ENCODE data around the gene CACNA2D3.

Gene CACNA2D3

DNA sequence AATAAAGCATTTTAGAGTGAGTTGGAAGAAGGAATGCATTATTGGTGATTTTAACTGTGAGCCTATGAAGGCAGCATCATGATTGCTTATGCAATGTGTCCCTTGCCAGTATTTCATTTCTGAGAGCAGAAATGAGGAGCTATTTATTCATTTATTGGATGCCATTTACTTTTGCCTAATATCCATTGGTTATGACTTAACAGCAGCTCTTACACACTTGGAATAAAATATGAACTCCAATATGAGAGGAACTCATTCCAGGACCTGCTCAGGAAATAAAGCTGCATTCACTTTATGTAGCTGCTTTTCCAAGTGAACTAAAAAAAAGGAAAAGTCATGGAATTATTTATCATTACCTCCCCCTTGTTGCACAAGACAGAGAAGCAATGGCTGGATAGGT, 525.4 kb downstream of the CACNA2D3 start:
- no peak for DNase-seq

DNA sequence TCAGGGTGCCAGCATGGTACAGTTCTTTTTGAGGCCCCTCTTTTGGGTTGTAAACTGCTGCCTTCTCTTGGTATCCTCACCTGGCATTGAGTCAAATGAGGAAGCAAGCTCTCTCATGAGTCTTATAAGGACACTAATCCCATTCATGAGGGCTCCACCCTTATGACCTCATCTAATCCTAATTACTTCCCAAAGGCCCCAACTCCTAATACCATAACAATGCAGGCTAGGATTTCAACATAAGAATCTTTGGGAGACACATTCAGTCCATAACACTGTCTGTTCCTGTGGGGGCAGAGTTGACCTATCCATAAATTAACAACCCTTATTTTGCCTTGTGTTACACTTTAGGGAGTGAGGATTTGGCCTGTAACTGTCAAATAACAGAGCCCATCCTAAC, 527.2 kb downstream of the CACNA2D3 start:
- no peak for DNase-seq

DNA sequence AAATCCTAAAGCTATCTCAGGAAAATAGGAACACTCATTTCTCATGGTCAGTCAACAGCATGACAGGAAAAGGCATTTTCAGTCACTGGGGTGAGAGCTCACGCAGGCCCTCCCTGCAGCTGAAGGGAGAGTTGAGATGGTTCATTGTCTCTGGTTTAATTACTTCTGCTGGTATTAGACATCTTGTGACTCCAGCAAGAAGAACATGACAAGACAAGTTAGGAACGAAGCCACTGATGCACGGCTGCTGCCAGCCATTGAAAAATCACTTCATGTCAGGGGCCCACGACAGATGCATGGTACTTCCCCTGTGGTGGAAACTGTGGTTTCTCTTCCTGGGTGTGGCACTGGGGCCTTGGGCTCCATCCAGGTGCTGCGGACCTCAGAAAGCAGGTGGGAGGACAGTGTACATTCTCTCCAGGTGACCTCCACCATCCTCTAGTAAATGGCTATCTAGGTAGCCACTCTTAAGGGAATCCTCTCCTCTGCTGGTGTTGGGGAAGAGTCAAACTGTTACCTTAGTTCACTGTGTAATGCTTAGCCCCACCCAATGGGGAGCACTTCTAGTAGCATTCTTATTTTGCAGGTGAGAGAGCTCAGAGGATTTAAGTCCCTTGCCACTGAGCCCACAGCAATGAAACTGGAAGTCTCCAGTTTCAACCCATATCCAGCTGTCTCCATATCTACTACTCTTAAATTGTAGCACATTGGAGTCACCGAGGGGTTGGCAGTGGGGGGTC, 531.3 kb downstream of the CACNA2D3 start:
- DNase-seq, result no peak

DNA sequence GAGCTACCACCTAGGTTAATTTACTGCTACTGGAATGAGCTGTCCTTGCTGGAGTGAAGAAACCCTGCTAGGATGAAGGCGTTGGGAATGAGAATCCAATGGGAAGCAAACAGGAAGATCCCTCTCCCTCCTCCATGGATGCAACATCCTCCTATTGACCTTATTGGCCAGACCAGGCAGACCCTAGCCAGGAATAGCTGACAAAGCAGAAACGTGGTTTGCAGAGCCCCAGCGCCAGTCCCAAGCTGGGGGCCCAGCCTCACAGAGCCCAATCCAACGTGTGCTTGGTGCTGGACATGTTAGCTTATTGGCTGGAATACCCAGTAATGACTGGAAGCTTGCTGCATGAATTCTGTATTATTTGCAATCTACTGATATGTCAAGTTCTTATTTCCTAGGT, 532.4 kb downstream of the CACNA2D3 start:
- no peak for DNase-seq

DNA sequence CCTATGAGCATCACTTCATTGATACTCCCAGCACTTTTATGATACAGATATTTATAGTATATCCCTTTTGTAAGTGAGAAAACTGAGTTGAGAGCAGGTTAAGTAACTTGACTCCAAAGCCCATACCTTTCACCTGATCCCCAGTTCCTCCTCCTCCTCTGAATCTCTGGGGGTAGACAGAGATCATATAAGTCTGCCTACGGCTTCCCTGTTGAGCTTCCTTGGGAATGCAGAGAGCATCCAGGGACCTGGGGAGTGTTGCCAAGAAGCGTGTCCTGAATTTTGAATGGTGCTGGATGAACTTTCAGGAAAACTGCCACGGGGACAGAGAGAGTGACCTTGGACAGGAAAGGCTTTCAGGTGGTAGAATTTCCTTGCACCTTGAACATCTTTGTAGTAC, 537.0 kb downstream of the CACNA2D3 start:
- DNase-seq, result no peak

DNA sequence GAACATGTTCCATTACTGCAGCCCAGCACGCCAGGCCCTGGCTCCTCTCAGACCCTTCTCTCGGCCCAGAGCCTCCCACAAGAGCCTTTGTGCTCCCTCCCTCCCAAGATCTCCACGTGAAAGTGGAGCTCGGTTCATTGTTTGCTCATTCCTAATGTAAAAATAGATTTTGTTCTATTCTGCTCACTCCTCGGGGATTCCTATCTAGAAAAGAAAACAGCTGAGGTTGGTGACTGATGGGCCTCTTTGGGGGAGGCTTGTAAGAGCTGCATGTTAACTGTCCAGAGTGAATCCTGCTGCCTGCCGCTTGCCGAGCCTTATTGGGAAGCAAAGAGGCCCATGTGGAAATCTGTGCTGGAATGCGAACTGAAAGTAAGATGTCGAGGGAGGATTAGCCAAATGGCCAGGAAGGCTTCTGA, 538.4 kb downstream of the CACNA2D3 start:
- no peak for DNase-seq

DNA sequence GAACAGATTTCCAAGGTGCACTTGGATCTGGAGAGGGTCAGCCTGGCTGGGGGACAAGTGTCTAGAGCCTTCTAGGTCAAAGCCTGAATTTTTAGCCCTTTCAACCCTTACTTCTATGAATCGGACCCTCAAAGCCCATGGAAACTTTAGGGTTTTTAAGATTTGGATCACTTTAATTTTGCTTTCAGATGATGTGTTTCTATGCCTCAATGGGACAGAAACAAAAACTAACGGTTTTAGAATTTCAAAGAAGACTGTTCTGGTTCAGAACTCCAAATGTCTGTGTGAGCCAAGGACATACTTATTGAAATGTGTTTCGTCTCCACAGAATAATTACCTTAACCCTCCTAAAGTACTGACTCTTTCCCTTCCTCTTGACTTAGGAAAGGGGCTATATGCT, 538.8 kb downstream of the CACNA2D3 start:
- no peak for DNase-seq

DNA sequence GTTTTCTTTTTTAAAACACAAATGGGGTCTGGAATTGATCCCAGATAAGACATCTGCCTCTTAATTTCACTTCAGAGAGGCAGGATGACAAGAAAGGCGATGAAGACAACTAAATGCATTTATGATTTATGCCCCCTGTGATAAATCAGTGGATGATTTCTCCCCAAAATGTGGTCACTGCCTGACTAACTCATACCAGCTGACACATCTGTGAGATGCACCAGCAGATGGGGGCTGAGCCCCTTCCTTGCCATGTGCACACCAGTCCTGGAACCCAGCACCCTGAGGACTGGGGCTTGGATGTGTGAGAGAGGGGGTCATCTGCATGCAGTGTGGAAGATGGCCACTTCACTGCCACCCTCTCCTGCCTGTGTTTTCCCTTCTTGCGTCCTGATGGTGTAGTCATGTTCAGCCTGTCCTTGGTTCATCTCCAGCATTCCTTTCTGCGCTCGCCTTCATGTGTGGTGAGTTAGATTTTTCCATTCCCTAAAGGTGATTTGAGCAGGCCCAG, 541.2 kb downstream of the CACNA2D3 start:
- DNase-seq, result no peak

DNA sequence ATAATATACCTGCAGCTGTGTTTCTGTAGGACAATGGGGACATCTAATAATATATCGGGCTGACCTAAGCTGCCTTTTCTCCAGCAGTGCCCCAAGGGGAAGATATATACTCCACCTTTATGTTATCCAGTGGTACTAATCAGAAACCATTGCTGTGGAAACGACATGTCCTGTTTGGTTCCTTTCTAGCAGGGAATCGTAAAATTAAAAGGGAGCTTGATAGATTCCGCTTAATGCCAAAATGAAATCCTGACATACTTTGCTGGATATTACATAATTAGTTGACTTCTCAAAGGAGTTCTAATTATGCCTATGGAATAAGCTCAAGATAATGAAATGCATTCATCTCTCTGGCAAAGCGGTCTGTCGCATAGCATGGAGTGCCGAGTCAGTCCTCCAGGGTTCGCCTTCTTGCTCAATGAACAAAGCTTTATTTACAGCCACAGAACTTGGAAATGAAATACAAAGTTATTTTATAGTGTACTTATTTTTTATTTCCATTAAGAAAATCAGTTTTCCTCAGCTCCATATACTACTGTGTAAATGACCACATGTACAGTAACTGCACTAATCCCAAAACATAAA, 542.8 kb downstream of the CACNA2D3 start:
- no peak for DNase-seq

DNA sequence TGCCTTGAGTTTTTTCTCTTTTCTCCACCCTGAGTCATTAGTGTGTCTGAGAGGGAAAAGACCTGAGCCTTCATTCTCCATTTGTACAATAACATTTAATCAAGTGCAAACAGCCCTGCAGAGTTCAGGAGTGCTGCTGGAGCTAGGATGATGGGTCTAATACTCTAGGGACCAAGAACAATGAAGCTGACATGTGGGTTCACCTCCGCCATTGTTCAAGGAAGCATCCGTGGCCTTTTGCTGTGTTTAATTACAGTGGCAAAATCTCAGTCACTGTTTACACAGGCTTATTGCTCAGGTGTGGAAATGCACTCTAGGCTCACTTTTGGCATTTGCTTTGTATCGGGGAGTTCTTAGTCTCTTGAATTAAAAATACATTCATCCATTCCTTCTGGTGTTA, 545.9 kb downstream of the CACNA2D3 start:
- no peak for DNase-seq

DNA sequence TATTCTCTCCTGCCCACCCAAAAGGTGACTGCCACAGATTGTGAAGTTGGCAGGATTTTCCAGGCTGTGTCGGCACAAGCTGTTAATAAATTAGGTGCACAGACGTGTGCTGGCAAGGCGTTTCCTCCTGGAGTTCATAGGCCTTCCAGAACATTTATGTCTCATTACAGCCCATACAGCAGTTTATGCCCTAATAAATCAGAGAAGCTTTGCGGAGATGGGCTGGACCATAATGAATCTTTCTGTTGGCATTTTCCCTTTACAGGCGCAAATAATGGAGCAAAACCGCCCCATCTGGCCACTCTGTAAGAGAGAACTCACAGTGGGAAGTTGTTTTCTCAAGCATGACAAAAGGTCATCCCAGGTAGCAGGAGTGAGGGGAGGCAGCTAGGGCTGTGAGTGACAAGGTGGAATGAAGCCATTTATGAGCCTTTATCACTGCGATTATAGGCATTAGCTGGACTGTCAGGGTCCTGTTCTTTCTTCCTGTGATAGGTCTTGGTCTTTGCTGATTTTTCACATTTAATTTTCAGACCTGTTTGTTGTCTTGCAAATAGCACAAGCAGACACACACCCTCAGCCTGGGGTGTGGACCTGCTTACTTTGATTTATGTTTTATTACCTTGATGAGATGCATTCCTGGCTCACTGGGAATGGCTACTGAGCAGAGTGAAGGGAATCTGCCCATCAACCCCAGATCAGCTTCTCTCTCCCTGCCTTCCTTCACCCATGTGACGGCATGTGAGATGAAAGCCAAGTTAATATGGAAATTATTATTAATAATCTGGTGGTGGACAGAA, 548.0 kb downstream of the CACNA2D3 start:
- DNase-seq, result no peak

DNA sequence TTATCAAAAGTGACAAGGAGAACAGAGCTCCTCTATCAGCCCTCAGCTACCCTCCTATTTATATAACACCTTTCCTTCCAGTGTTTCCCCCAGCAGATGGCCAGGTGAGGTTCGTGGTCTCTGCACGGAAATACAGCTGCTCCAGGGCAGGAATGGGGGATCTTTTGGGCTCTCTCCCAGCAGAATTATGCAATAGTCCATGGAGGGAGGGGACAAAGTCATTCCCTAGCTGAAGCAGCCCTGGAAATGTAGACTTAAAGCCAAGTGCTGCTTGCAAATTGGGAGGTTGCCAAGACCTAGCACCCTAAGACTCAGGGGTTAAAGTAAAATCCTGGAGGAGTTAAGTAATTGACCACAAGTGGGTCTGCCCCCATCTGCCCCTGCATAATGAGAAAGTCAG, 549.2 kb downstream of the CACNA2D3 start:
- DNase-seq, result no peak

DNA sequence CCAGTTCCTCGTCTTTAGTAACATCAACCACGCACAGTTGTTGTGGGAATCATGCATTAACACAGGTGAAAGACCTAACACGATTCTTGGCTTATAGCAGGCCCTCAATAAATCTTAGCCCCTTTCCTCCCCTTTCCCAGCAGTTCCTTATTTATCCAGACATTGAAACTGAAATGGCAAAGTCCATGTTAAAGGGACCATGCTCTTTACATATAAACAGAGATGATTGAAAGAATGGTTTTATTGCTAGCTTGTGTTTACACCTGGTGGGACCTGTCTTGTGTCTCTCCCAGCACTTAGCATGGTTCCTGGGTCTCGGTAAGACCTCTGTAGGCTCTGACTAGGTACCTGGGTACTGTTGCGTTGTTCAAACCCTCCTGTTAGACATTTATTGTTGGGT, 553.7 kb downstream of the CACNA2D3 start:
- no peak for DNase-seq

DNA sequence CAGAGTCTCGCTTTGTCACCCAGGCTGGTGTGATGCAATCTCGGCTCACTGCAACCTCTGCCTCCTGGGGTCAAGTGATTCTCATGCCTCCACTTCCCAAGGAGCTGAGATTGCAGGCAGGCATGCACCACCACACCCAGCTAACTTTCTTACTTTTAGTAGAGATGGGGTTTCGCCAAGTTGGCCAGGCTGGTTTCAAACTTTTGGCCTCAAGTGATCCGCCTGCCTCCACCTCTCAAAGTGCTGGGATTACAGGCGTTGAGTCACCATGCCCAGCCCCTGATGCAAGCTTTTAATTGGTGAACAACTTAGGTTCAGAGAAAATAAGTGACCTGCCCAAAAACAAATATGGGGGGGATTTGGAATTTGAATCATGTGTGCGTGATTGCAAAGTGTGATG, 559.4 kb downstream of the CACNA2D3 start:
- no peak for DNase-seq

DNA sequence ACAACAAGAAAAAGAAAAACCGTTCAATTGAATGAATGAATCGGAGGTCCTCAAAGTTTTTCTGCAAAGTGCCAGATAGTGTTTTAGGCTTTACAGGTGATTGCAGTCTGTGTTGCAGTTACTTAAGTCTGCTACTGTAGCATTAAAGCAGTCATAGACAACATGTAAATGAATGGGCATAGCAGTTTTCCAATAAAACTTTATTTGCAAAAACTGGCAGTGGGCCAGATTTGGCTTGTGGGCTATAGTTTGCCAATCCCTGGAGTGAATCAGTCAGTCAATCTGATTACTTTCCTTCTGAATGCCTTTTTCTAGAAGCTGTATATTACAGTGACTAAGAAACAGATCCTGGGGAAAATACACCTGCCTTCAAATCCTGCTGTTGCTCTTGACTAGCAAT, 562.9 kb downstream of the CACNA2D3 start:
- DNase-seq, result no peak

DNA sequence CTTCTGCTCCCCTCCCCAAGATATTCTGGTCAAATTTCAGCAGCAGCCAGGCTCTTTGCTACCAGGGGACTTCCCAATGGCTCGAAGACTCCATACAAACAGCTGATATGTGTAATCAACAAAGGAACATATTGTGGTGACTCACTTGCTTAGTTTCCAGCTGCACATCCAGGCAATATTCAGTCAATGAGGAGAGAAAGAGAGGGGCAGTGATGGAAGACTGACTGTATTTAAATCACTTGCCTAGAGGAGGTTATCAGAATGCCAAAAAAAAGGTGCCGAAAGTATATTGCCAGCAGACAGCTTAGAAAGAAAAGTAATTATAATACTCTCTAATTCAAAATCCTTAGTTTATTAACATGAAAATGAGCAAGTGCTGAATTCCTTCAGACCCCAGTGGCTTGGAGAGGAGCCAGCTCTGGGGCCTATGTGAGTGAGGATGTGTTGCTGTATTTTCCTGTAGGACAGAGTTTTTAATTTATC, 569.0 kb downstream of the CACNA2D3 start:
- DNase-seq, result no peak

DNA sequence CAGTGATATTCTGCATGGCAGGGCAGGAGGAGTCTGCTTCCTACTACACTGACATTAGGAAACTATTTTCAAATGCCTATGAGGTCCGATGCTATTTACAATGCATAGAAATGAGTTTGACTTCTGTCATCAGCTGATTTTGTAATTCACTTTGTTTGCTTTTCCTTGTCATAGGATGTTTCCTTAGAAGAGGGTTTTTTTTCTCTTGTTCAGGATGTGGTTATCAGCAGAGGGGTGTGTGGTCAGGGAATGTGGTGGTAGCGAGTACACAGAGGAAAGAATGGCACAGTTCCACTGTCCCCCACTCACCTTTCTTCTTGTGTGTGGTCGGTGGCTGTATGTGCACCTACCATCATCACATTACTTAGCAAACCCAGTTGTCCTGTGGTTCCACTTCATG, 574.0 kb downstream of the CACNA2D3 start:
- no peak for DNase-seq

DNA sequence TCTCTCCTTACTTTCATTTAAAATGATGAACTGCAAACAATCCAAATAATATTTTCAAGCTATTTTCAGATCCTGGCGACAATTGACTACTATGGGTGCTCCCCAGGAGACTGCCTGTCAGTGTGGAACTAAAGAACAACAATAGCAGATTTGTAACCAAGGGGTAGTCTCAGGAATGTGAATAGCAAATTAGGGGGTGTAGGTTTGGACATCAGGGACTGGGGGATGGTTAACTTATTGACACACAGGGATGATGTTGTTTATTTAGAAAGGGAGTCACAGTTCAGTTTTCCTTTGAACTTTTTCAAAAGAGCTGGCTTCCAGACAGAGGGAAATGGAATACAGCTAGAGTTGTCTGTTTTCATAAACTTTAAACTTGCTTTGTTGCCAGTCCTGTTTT, 575.7 kb downstream of the CACNA2D3 start:
- DNase-seq, result no peak

DNA sequence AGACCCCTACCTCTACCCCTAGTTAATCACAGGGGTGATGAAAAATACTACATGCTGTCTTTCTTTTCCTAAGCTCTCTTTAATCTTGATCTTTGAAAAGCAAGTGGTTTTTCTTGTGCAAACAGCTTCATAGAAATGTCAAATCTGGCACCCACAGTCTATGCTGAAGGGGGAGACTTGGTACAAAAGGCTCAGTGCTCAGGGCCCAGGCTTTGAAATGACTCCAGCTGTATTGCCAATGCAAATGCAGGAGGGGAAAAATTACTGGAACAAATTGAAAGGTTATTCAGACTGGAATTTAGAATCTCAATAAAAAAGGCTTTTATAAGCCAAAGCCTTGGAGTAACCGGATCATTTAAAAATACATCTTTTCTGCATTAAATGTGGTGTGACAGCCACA, 581.6 kb downstream of the CACNA2D3 start:
- no peak for DNase-seq

DNA sequence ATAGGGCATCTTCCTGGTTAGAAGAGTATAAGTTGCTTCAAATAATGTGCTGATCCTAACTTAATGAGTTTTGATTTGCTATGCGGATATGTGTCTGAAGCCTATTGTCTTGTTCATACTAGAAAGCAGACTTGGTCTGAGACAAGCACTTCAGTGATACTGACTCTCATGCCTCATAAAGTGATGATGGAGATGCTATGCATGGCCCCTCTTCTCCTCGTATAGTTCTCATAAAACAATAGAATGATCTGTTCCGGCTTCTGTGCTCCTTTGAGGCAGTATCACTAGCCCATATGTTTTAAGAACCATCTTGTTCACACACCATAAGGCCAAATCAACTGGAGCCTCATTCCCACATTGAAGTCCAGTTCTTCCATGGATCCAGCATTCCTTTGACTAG, 583.4 kb downstream of the CACNA2D3 start:
- DNase-seq, result no peak

DNA sequence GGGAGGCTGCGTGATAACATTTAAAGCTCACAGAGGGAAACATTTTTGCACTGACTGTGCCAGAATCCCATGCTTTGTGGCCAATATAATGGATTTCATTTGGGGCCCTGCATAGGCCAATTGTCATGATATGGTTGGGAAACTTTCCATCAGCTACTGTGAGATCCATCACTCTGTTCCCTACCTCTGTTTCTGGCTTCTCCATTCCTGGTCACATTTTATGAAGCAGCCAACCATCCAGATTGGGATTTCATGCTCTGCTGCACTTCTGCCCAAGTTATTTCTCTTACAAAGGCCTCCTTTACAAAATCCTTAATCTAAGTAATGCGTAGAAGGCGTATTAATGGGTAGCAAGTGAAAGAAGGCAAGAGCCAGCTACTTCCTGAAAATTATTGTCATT, 584.4 kb downstream of the CACNA2D3 start:
- no peak for DNase-seq

DNA sequence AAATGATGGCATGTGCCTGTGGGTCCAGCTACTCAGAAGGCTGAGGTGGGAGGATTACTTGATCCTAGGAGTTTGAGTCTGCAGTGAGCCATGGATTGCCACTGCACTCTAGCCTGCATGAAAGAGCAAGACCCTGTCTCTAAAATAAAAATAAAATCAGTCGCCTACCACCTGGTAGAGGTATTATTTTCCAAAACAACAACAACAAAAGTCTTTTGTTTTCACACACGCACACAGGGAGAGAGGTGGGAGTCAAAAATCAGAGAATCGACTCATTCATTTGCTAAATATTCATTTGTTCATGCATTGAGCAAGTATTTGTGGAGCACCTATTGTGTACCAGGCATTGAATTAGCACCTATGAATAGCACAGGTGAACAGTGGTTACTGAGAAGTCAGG, 587.4 kb downstream of the CACNA2D3 start:
- no peak for DNase-seq

DNA sequence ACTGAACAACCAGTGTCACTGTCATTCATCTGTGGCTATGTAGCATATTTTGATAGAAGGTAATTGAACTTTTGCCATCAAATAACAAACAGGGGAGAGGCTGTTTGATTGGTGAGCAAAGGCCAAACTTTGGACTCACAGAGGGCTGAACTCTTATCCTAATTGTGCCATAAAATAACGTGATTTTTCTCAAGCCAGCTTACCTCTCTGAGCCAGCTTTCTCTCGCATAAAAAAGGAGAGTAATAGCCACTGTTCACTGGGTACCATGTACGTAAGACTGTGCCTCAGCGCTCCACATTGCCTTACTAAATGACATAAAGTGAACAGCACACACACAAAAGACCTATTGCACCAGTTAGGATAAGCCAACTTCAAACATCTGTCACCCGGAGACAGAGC, 588.6 kb downstream of the CACNA2D3 start:
- no peak for DNase-seq

DNA sequence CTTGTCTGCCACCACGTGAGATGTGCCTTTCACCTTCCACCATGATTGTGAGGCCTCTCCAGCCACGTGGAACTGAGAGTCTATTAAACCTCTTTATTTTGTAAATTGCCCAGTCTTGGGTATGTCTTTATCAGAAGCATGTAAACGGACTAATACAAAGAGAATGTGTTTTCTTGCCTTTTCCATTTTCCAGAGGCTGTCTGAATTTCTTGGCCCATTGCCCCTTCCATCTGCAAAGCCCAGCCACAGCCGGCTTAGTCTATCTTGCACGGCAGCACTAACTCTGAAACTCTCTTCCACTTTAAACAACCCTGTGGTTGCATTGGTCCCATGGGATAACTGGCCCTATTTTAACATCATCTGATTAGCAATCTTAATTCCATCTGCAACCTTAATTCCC, 590.2 kb downstream of the CACNA2D3 start:
- DNase-seq, result no peak
